CD14-positive monocyte (primary cell): ENCODE results near the gene FOCAD. TPM values are rescaled to one million over a fixed set of nuclear protein-coding genes. Genes with fewer than 3 reads are reported as not detected.

Source experiments
- DNase-seq, 3 donors: peaks; one replicate each; pipeline ENCODE4 v3.0.0-alpha.2; 2011 to 2022
- H2AFZ ChIP-seq: 2 replicates; pipeline ENCODE4 v1.6.0; 2012; ENCODE audit warnings: mild to moderate bottlenecking, low read depth, low read length, inconsistent platforms; ENCODE audit not compliant: insufficient read depth, poor library complexity, severe bottlenecking
- H3K27ac ChIP-seq, 2 donors: 1 replicate in 1 of 2; 2 replicates in 1 of 2; pipeline ENCODE4 v1.5.1; 2012 to 2013; ENCODE audit warnings: low read length in 2 of 2, control low read depth in 1 of 2, inconsistent platforms in 1 of 2, low read depth in 1 of 2, mild to moderate bottlenecking in 1 of 2
- H3K27me3 ChIP-seq, 2 donors: one replicate each; pipeline versions ENCODE4 v1.6.0 to v1.6.1; 2011 to 2013; ENCODE audit warnings: low read length in 2 of 2; ENCODE audit not compliant: control insufficient read depth in 2 of 2, insufficient read depth in 2 of 2
- H3K36me3 ChIP-seq, 2 donors: replicated peaks in 1 of 2; 1 replicate in 1 of 2; 2 replicates in 1 of 2; pipeline versions ENCODE4 v1.5.1 to v1.6.1; 2012 to 2013; ENCODE audit warnings: low read length in 2 of 2, control low read depth in 1 of 2, inconsistent platforms in 1 of 2, mild to moderate bottlenecking in 1 of 2; ENCODE audit not compliant: insufficient read depth in 2 of 2, control insufficient read depth in 1 of 2
- H3K4me1 ChIP-seq, 2 donors: 1 replicate in 1 of 2; 2 replicates in 1 of 2; pipeline versions ENCODE4 v1.5.1 to v1.6.1; 2012 to 2013; ENCODE audit warnings: low read length in 2 of 2, control low read depth in 1 of 2, inconsistent platforms in 1 of 2, mild to moderate bottlenecking in 1 of 2, moderate library complexity in 1 of 2; ENCODE audit not compliant: insufficient read depth in 2 of 2, control insufficient read depth in 1 of 2
- H3K4me2 ChIP-seq: replicated peaks from 2 replicates; pipeline ENCODE3; 2012; ENCODE audit warnings: low read length, moderate library complexity, mild to moderate bottlenecking; ENCODE audit not compliant: poor library complexity, severe bottlenecking; ENCODE audit errors: extremely low read depth
- H3K4me3 ChIP-seq, 3 experiments: fragments of 200-600 bp in 1 of 3; sonication (generic) in 1 of 3; replicated peaks in 1 of 3; 1 replicate in 2 of 3; 2 replicates in 1 of 3; pipeline ENCODE4 v1.5.1; 2011 to 2013; ENCODE audit warnings: low read length in 3 of 3, mild to moderate bottlenecking in 3 of 3, control low read depth in 2 of 3, low read depth in 2 of 3, inconsistent platforms in 1 of 3, moderate library complexity in 1 of 3
- H3K79me2 ChIP-seq: 2 replicates; pipeline ENCODE4 v1.6.0; 2012; ENCODE audit warnings: mild to moderate bottlenecking, control low read depth, inconsistent platforms, low read length, moderate library complexity; ENCODE audit not compliant: insufficient read depth
- H3K9ac ChIP-seq: 2 replicates; pipeline ENCODE4 v1.6.0; 2017; ENCODE audit warnings: low read length, mild to moderate bottlenecking; ENCODE audit not compliant: insufficient read depth, poor library complexity, severe bottlenecking
- H3K9me3 ChIP-seq, 2 donors: replicated peaks in 1 of 2; 1 replicate in 1 of 2; 2 replicates in 1 of 2; pipeline versions ENCODE4 v1.5.1 to v1.6.1; 2012 to 2013; ENCODE audit warnings: low read length in 2 of 2, control low read depth in 1 of 2; ENCODE audit not compliant: control insufficient read depth in 1 of 2, insufficient read depth in 1 of 2
- H4K20me1 ChIP-seq: 2 replicates; pipeline ENCODE4 v1.6.0; 2012; ENCODE audit warnings: mild to moderate bottlenecking, low read length, control low read depth, moderate library complexity; ENCODE audit not compliant: insufficient read depth
- H3K27ac Mint-ChIP-seq, 7 donors: one replicate each; pipeline ENCODE4 v1.8.0; 2020; ENCODE audit warnings: mild to moderate bottlenecking in 7 of 7, mixed read lengths in 7 of 7, moderate library complexity in 6 of 7, inconsistent platforms in 2 of 7
- H3K27me3 Mint-ChIP-seq, 3 donors: one replicate each; pipeline ENCODE4 v1.8.0; 2021 to 2022; ENCODE audit warnings: low read depth in 3 of 3, mild to moderate bottlenecking in 3 of 3, mixed read lengths in 3 of 3, moderate library complexity in 3 of 3, inconsistent platforms in 1 of 3
- H3K36me3 Mint-ChIP-seq, 2 donors: one replicate each; pipeline ENCODE4 v1.8.0; 2020; ENCODE audit warnings: mixed read lengths in 2 of 2, inconsistent platforms in 1 of 2, mild to moderate bottlenecking in 1 of 2
- H3K4me1 Mint-ChIP-seq: one replicate; pipeline ENCODE4 v1.8.0; 2020; ENCODE audit warnings: mild to moderate bottlenecking, mixed read lengths
- H3K4me3 Mint-ChIP-seq, 2 donors: one replicate each; pipeline ENCODE4 v1.8.0; 2020; ENCODE audit warnings: mild to moderate bottlenecking in 2 of 2, mixed read lengths in 2 of 2, moderate library complexity in 1 of 2
- H3K9me3 Mint-ChIP-seq, 7 donors: one replicate each; pipeline ENCODE4 v1.8.0; 2020 to 2022; ENCODE audit warnings: mixed read lengths in 7 of 7, mild to moderate bottlenecking in 6 of 7, moderate library complexity in 6 of 7, inconsistent platforms in 2 of 7
- CTCF ChIP-seq: fragments of 200-600 bp; IDR thresholded peaks from one replicate; pipeline ENCODE4 v1.8.0; 2022; ENCODE audit warnings: antibody characterized with exemption, mild to moderate bottlenecking
- WGBS: methylation state at CpG from one replicate; pipeline ENCODE4 v1.1.5; 2013; ENCODE audit warnings: missing lambda C conversion rate; ENCODE audit not compliant: insufficient coverage; 5-methylcytosine and 5-hydroxymethylcytosine counted together
- intact Hi-C, 2 donors: fragments of 100-400 bp; cut with micrococcal nuclease; formaldehyde crosslinking; loops; one replicate each; pipeline versions ENCODE4 v1.15.0 to v1.15.1; 2023
- polyA plus RNA-seq, 3 donors: library from polyadenylated mRNA; depleted of rRNA in 1 of 3; unstranded in 2 of 3; stranded (reverse) in 1 of 3; fragments of 300-500 nt in 2 of 3; fragments of >200 nt in 1 of 3; fragmentation: Illumina TruSeq in 2 of 3; gene quantifications; 1 replicate in 2 of 3; 2 replicates in 1 of 3; pipeline ENCODE4 v1.2.3, GENCODE V29; 2012 to 2021

Gene FOCAD
- polyA plus RNA-seq, 3 donors = 4.9 to 6.3 (median 5.1) TPM

GRCh38 chr9:21016701-21017491 lies 332.8 kb downstream of the FOCAD start:
- H4K20me1 ChIP-seq = no peaks in the 10 kb centered on the region
- WGBS = 100% methylated on average over 1 of the region's 2 CpGs
- H3K9me3 ChIP-seq = no peaks in the 10 kb centered on the region
- Mint-ChIP-seq H3K4me1 (peaks cover 20% of the 10 kb centered on the region), H3K9me3 (no peaks in the 10 kb centered on the region), H3K36me3 (peaks cover 61 to 71% of the 10 kb centered on the region in 2 donors), H3K4me3 (no peak overlapping the region), H3K27ac (peak overlapping the region in 5 of 7 donors; percentile 64 to 90 (median 87)), H3K27me3 (no peaks in the 10 kb centered on the region)
- peak in 1 of 3 donors; percentile 42 for DNase-seq
- intact Hi-C loops = no loop called here
- no peak overlapping the region for H2AFZ ChIP-seq
- H3K79me2 ChIP-seq = peaks cover 44% of the 10 kb centered on the region
- H3K4me1 ChIP-seq = peaks cover 9 to 16% of the 10 kb centered on the region in 2 donors
- no peaks in the 10 kb centered on the region for H3K27me3 ChIP-seq
- H3K36me3 ChIP-seq = peaks cover 44 to 71% of the 10 kb centered on the region in 2 donors
- H3K27ac ChIP-seq = peak overlapping the region in 1 of 2 donors; percentile 74
- no peak overlapping the region for H3K4me3 ChIP-seq
- no peak for TF ChIP-seq CTCF
- H3K4me2 ChIP-seq = no peak overlapping the region
- no peak overlapping the region for H3K9ac ChIP-seq

- no peak for DNase-seq
- H3K36me3 ChIP-seq = peaks cover 36 to 58% of the 10 kb centered on the region in 2 donors
- Mint-ChIP-seq H3K4me1 (peaks cover 25% of the 10 kb centered on the region), H3K27me3 (no peaks in the 10 kb centered on the region), H3K27ac (no peak overlapping the region), H3K4me3 (no peak overlapping the region), H3K9me3 (peaks cover 0 to 2% (median 0%) of the 10 kb centered on the region in 7 donors), H3K36me3 (peaks cover 55 to 60% of the 10 kb centered on the region in 2 donors)
- no peak overlapping the region for H2AFZ ChIP-seq
- H3K9ac ChIP-seq = no peak overlapping the region
- H3K9me3 ChIP-seq = no peaks in the 10 kb centered on the region
- no peaks in the 10 kb centered on the region for H3K27me3 ChIP-seq
- H3K4me1 ChIP-seq = peaks cover 12 to 18% of the 10 kb centered on the region in 2 donors
- WGBS = 100% methylated on average over 1 of the region's 2 CpGs
- H3K4me2 ChIP-seq = no peak overlapping the region
- H3K27ac ChIP-seq = no peak overlapping the region
- H4K20me1 ChIP-seq = no peaks in the 10 kb centered on the region
- no peak for TF ChIP-seq CTCF
- intact Hi-C loops = no loop called here
- peaks cover 52% of the 10 kb centered on the region for H3K79me2 ChIP-seq
- H3K4me3 ChIP-seq = no peak overlapping the region
Observed at GRCh38 chr9:21018177-21018576, 334.1 kb downstream of the FOCAD start.
